Hepatic stellate cell (primary cell): ENCODE measurements around the gene EMD.
A peak's percentile ranks its signal among the peaks of the same experiment; 100 is the strongest.

Experiments used
- DNase-seq: peaks from one replicate; pipeline ENCODE4 v3.0.0; 2011; ENCODE audit warnings: low spot score

Gene EMD

GRCh38 chrX:154355094-154355775 is 23.9 kb upstream of the EMD start:
- DNase-seq, result no peak

- DNase-seq, result no peak
Measured at GRCh38 chrX:154355776-154356140, 23.3 kb upstream of the EMD start.

GRCh38 chrX:154356596-154356995 is 22.5 kb upstream of the EMD start:
- DNase-seq, result no peak

GRCh38 chrX:154357205-154357604 is 21.9 kb upstream of the EMD start:
- DNase-seq, result no peak

- no peak for DNase-seq
Measured at GRCh38 chrX:154358011-154358410, 21.1 kb upstream of the EMD start.

GRCh38 chrX:154358829-154359228 is 20.3 kb upstream of the EMD start:
- no peak for DNase-seq

GRCh38 chrX:154359362-154360154 is 19.5 kb upstream of the EMD start:
- no peak for DNase-seq

GRCh38 chrX:154360155-154360713 is 18.9 kb upstream of the EMD start:
- no peak for DNase-seq

GRCh38 chrX:154362085-154362742 is 16.9 kb upstream of the EMD start:
- DNase-seq, result no peak

GRCh38 chrX:154363706-154364439 is 15.2 kb upstream of the EMD start:
- DNase-seq, result no peak

GRCh38 chrX:154365052-154365600 is 14.0 kb upstream of the EMD start:
- DNase-seq, result no peak

- no peak for DNase-seq
Measured at GRCh38 chrX:154365997-154366665, 13.0 kb upstream of the EMD start.

GRCh38 chrX:154366666-154367055 is 12.4 kb upstream of the EMD start:
- no peak for DNase-seq

GRCh38 chrX:154367474-154368308 is 11.4 kb upstream of the EMD start:
- DNase-seq, result no peak

- peak; percentile 85 for DNase-seq
Measured at GRCh38 chrX:154368630-154369448, 10.3 kb upstream of the EMD start.

GRCh38 chrX:154369449-154370299 is 9.4 kb upstream of the EMD start:
- peak; percentile 81 for DNase-seq

GRCh38 chrX:154370300-154371016 is 8.6 kb upstream of the EMD start:
- DNase-seq, result no peak
